ENCODE results near the gene PLEKHA8. TPM values are rescaled to one million over a fixed set of nuclear protein-coding genes. Genes with fewer than 3 reads are reported as not detected.

The PLEKHA8 gene
- total and polyA plus RNA-seq, 2 of the 8 experiments (the other 6 are each of a cell fraction or from before 2014, with no cell fraction given) = 10.7 to 44.0 TPM

DNA sequence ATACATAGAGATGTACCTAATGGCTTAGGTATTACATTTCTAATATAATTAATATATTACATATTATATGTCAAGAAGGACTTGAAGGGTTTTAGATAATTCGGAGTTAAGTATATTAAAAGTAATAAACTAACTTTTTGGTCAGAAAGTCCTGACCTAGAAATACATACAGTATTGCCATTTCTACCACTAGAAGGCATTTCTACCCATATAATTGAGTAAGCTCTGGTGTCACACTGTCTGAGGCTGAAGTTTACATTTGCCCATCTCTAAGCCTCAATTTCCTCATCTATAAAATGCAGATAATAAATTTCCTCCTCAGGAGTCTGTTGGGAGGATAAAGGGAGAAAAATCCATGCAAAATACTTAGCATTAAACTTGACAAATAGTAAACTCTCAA is 8.8 kb upstream of the PLEKHA8 start:
- FAIRE-seq (no peak), DNase-seq (ENCODE audit: low read depth in 1 of 2, low spot score in 2 of 2) (no peak)
- no peak overlapping the region for H3K23ac ChIP-seq (ENCODE audit: insufficient read length)
- H2BK5ac ChIP-seq (ENCODE audit: low read depth, low read length) = no peak overlapping the region
- H3K18ac ChIP-seq (ENCODE audit: extremely low read depth, low read length) = no peak overlapping the region
- H3K79me2 ChIP-seq (ENCODE audit: control insufficient read depth in 1 of 2, insufficient read depth in 2 of 2, low read length in 2 of 2) = peaks cover 0 to 18% of the 10 kb centered on the region in 2 experiments; a peak in 2 of 4 replicates
- ChIA-PET POLR2A (ENCODE audit: partially characterized antibody) (no interaction called here), CTCF (ENCODE audit: partially characterized antibody) (interaction anchor here (1.1 kb wide), 1 partner anchor 43 kb away, joined by 4 read pairs; no protein-coding TSS in a partner anchor)
- 91% methylated on average over 1 of the region's 1 CpG; no CpG with 5 or more reads in 1 of the 2 experiments for WGBS, 2 experiments (ENCODE audit: extremely low coverage in 1 of 2, insufficient coverage in 1 of 2, insufficient read length in 1 of 2, insufficient replicate concordance in 2 of 2, low coverage in 1 of 2, low lambda C conversion rate in 2 of 2, missing lambda C conversion rate in 1 of 2)
- H3K4me2 ChIP-seq (ENCODE audit: insufficient read depth in 1 of 2, low read depth in 2 of 2, low read length in 2 of 2) = no peak overlapping the region
- peaks cover 0 to 18% (median 7%) of the 10 kb centered on the region in 4 experiments; a peak in 3 of 8 replicates for H3K36me3 ChIP-seq (ENCODE audit: control insufficient read depth in 2 of 4, insufficient read depth in 4 of 4, low read length in 3 of 4)
- H3K14ac ChIP-seq (ENCODE audit: insufficient read length) = no peak overlapping the region
- H4K91ac ChIP-seq (replicated peaks; ENCODE audit: insufficient read length, low read length) = no peak overlapping the region
- no peak overlapping the region for H2AFZ ChIP-seq (ENCODE audit: low read length)
- no peak overlapping the region for H4K5ac ChIP-seq (ENCODE audit: insufficient read length, low read depth, low read length)
- H3K27ac ChIP-seq (ENCODE audit: low read depth, low read length) = no peak overlapping the region
- no peaks in the 10 kb centered on the region for H3K4me1 ChIP-seq (replicated peaks in 1 of 4; ENCODE audit: control insufficient read depth in 3 of 4, insufficient read depth in 4 of 4, low read length in 3 of 4)
- H4K20me1 ChIP-seq (replicated peaks in 1 of 2; ENCODE audit: control insufficient read depth in 1 of 2, insufficient read depth in 2 of 2, low read length in 2 of 2) = peaks cover 0 to 2% of the 10 kb centered on the region in 2 experiments
- no peak overlapping the region for H3K9ac ChIP-seq (replicated peaks in 1 of 4; ENCODE audit: extremely low read depth in 1 of 4, low read depth in 3 of 4, low read length in 3 of 4)
- no peaks in the 10 kb centered on the region for H3K27me3 ChIP-seq (replicated peaks in 1 of 4; ENCODE audit: control insufficient read depth in 3 of 4, extremely low read depth in 1 of 4, insufficient read depth in 3 of 4, low read length in 3 of 4)
- no peak overlapping the region for H2BK120ac ChIP-seq (replicated peaks; ENCODE audit: low read depth, low read length)
- H3K79me1 ChIP-seq (ENCODE audit: low read depth, low read length) = no peaks in the 10 kb centered on the region
- no peak overlapping the region for H3K4ac ChIP-seq (replicated peaks; ENCODE audit: insufficient read length, low read depth, low read length)
- H2BK20ac ChIP-seq (ENCODE audit: low read length) = no peak overlapping the region
- H4K8ac ChIP-seq (ENCODE audit: extremely low read depth, insufficient read depth, low read length) = no peak overlapping the region
- no peak overlapping the region for H3K56ac ChIP-seq (replicated peaks; ENCODE audit: insufficient read length, low read depth, low read length)
- no peaks in the 10 kb centered on the region for H3K9me3 ChIP-seq (ENCODE audit: insufficient read depth in 2 of 2, low read depth in 1 of 2, low read length in 1 of 2)
- H2AK5ac ChIP-seq (ENCODE audit: low read depth, low read length) = no peak overlapping the region
- no peaks in the 10 kb centered on the region for H3K23me2 ChIP-seq (ENCODE audit: low read depth, low read length)
- no peak overlapping the region for H2BK15ac ChIP-seq (ENCODE audit: low read length)
- H3K4me3 ChIP-seq (ENCODE audit: extremely low read depth in 1 of 4, insufficient read depth in 2 of 4, low read depth in 3 of 4, low read length in 4 of 4) = no peak overlapping the region
- H2BK12ac ChIP-seq (ENCODE audit: low read depth, low read length) = no peak overlapping the region
- no peak for TF ChIP-seq POU5F1 (IDR thresholded peaks at IDR 0.05; ENCODE audit: low read depth, low read length)
- no peak for TF ChIP-seq TCF12 (IDR thresholded peaks at IDR 0.05; ENCODE audit: low read depth, low read length)
- no peak for TF ChIP-seq EZH2 (IDR thresholded peaks at IDR 0.05; ENCODE audit: low read depth, low read length, severe bottlenecking)
- TF ChIP-seq, protein P1, sequence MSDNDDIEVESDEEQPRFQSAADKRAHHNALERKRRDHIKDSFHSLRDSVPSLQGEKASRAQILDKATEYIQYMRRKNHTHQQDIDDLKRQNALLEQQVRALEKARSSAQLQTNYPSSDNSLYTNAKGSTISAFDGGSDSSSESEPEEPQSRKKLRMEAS (IDR thresholded peaks at IDR 0.05) = no peak
